GM19467 (cell line): Measurements from ENCODE around the gene CDKAL1.

Experiments used
- ATAC-seq: cut with Tn5 transposase; IDR thresholded peaks from one replicate; pipeline ENCODE4 v1.9.1; 2021; ENCODE audit warnings: mild to moderate bottlenecking, moderate library complexity; ENCODE audit not compliant: unreplicated experiment

CDKAL1 gene

DNA sequence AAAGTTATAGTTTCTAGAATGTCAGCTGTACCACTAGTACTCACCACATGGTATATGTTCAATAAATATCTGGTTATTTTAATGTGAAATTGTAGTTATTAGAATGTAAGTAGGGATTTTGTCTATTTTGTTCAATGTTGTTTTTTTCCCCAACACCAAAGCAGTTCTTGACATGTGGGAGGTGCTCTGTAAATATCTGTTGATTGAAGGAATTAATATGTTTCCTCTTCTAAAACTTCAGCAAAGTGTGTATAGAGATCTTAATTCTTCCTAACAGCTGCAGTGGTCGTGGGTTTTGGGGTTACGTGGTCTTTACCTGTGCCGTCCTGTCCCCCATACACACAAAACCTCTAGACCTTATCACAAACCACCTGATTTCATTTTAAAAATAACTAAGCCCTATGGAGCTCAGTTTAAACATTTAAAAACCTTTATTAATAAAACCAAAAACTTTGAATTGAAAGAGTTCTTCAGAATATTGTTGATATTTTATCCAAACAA, 587.4 kb downstream of the CDKAL1 start:
- no peak for ATAC-seq

DNA sequence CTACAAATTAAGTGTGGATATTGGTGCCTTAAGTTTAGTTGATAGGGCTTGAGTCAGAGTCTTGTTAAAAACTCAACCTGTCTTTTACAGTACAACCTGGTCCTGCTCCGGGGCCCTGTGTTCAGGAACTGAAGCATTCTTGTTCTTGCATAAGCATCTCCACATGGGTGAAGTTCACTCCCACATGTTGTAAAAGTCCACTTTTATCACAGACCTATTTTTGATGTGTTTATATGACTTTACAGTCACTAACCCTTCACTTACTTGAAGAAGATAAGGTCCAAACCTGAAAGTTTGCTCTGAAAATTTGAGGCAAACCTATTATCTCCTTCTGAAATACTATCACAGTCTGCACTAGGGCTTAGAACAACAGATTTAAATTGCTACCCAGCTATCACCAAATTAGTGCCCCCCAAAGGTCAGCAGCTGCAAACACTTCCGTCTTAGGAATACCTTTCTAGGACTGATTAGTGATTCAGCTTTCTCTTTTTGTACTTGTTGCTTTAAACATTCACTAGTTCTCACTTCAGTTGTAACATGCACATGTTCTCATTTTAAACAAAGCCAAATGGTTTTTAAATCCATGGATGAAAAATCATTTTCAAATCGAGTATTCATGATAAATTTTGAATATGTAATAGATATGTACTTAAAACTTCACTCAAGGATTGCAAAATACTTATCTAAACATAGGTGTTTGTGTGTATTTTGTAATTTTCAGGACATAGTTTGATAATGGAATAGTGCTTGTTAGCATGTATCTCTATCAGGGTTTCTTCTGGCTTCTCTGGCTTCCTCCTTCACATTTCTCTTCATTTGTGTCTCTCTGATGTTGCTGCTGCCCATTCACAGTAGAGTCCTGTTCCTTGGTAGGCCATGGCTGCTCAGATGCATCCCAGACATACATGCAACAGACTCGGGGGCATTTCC, 589.5 kb downstream of the CDKAL1 start:
- no peak for ATAC-seq

DNA sequence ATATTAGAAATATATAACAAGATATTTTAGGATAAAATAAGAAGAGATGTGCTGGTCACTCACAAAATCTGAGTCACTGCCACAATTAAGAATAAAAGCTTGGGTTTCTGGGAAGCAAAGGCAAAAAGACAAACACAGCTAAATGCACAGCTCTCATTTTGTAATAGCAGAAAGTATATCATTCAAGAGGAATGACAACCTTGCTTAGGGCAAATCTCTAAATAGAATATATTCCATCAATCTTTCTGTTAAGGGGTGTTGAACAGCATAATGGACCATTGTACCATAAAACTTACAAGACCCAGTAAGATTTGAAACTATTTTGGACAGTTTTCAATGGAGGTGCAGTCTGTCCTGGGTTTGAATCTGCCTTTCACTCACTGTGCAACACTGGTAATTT, 594.3 kb downstream of the CDKAL1 start:
- no peak for ATAC-seq

DNA sequence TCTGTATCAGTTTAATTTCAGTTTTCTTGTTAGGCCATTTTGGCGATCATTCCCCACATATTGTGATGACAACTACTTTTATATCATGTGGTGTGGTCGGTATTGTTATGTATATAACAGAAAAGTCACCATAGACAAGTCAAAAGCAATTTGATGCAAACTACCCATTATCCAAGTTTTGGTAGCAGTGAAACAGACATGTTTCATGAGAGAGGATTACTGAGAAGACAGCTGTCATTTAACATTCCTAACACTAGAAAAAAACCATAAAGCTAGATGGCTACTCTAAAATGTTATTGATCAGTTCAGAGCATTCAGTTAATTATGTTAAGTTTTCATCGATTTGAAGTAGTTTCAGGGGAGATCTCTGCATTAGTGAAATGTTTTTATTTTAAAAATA, 597.1 kb downstream of the CDKAL1 start:
- no peak for ATAC-seq

DNA sequence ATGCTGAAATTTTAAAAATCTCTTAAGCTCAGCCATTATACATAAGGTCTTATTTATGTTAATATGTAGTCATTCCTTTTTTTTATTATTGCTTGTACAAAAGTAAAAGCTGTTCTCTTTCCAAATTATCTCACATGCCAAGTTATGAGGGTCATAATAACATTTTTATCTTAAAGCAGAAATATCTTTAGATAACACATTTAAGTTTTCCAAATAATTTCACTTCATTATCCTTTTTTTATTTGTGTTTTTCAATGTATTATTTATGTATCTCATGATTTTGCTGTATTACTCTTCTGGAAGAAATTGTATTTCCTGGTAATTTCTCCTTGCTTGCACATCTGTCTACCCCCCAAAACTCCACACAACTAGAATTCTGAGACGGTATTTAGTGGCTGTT, 598.2 kb downstream of the CDKAL1 start:
- ATAC-seq, result no peak

DNA sequence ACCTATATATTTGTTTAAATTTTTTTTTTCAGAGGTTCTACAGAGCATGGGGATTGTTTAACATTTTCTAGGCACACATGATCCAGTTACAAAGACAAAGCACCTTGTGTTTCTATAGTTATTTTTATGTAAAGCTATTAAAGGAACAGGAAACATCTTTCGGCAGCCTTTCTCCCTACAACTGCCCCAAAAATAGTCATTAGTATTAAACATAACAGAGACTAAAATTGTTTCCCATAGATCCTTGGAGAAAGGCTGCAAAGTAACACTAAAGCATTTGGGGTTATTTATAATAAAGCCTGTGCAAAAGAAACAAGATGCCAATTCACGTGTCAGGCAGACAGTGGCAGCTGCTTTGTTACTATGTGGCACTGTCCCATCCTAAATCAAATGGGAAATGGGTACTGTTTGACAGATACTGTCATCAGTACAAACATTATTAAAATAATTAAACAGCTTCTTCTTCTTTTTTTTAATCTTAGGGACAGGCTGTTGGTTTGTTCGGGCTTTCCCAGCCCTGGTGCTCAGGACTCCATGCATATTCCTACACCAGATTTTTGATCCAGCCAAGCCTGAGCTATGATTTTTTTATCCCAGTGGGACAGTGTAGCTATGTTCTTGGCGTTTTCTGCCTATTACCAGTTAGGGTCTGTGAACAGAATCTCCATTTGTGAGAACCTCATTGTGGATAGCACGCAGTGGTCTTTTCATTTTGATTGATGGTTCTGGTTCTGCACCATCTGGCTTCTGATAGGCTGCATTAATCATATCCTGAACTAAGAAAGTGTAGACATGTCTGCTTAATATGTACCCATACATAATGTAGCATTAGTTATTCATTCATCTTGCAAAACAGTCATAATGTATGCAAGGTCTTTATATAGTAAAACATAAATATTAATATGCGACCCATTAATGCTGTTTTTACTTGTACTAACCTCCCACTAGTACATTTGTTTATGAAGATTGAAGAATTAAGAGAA, 598.9 kb downstream of the CDKAL1 start:
- ATAC-seq, result no peak

DNA sequence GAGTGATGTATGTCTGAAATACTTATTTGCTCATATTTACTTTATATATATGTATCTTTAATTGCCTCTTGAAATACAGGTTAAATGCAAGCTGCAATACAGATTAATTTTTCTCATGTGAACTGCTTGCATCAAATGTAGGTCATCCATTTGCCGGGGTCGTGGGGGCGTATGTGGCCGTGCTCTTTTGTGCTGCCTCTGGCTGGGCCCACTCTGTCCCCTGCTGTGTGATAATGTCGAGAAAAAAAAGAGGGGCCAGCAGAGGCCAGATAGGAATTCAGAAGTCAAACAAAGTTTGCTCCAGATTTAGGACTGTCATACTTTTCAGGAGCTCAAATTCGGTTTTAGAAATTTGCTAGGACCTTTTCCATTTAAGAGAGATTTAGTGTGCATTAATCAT, 599.6 kb downstream of the CDKAL1 start:
- ATAC-seq, result no peak

DNA sequence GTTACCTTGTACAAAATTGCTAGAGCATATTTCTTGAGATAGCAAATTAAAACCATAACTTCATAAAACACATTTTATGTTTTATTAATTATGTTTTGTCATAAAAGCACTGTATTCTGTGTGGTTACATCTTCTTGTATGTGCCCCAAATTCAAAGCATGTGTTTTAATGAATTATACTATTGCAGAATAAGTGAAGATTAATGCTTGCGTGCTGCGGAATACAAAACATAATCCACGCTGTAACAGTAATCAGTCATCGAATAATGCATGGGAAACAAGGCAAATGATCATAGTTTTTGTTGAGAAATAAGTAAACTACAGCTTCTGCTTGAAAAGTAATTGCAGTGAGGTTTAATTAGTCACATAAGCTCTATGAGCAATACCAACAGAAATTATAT, 600.1 kb downstream of the CDKAL1 start:
- ATAC-seq, result no peak

DNA sequence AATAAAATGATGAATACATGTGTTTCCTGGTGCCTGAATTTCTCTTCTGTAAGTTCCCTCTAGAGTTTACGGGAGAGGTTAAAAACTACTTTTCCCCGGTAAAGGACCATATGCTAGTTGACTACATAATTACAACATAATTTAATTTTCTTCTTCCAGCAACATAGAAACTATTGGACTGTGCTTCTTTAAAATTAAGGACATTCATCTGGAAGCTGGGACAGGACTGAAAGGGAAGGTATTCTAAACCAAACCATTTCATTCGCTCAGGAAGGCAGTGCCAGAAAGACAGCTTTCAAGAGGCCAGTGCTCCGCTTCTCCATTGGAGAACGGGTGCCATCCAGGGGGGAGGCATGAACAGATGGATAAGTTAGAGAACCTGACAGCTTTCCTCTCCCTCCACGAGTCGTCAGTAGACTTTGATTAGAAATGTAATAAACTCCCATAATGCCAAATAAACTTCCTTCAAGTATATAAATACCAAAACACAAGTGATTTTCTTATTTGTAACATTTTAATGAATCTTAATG, 601.3 kb downstream of the CDKAL1 start:
- no peak for ATAC-seq

DNA sequence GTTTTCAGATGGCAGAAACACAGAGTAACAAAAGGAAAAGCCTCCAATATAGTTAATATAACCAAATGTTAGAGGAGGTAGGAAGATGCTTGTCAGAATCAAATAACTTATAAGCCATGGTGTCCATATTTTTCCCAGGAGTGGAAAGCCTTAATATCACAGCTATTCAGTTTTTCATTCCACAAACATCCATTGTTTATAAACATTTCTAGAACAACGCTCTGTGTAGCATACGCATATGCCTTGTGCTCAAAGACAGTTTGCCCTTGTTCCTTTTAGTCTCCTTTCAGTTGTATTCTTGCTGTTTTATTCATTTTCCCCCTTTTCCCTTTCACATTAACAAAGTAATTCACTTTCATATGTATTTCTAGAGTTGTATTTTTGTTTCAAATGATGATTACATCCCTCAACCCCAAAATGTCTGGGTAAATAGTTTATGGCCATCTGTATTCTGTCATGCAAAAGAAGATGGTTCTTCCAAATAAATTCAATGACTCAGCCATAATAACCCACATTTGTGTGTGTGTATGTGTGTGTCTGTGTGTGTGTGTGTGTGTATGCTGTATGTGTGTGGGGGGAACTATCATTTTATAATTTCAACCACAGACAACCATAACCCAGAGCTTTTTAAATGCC, 603.6 kb downstream of the CDKAL1 start:
- ATAC-seq, result no peak

DNA sequence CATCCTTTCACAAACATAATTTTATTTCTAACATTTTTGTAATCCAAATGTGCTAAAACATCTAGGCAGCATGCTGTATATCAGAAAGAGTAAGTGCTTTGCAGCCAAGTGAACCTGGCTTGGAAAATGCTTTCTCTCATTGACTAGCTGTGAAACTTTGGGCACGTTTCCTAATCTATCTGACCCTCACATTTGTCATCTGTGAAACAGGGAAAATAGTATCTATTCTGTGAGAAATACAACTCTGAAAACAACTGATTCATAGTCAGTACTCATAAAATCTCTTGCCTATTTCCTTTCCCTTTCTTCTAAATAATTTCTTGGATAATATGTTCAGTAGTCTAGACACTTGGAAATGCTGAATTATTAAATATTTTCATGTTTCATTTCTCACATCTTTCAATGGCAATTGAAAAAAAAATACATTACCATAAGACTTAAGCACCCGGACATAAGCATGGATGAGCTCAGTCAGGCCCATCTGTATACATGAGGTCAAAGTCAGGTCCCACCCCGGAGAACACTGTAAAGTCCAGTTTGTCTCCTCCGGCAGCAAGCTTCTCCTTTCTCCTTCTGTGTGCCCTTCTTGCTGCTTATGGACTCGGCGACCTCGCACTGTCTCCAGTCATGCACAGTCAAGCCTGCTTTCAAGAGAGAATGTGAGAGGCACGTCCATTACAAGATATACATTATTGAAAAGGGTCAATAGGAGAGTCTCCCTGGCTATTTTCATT, 604.2 kb downstream of the CDKAL1 start:
- ATAC-seq, result no peak

DNA sequence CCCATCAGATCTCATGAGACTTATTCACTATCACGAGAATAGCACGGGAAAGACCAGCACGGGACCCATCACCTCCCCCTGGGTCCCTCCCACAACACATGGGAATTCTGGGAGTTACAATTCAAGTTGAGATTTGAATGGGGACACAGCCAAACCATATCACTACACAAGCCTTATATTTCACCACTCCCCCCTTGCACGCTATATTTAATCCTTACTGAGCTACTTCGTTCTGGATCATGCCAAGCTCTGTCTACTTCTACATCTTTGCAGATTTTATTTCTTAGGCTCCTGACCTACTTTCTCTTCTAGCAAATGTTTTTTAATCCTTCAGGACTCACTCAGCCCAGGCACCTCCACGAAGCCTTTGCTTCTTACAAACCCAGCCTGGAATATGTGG, 606.7 kb downstream of the CDKAL1 start:
- ATAC-seq, result no peak

DNA sequence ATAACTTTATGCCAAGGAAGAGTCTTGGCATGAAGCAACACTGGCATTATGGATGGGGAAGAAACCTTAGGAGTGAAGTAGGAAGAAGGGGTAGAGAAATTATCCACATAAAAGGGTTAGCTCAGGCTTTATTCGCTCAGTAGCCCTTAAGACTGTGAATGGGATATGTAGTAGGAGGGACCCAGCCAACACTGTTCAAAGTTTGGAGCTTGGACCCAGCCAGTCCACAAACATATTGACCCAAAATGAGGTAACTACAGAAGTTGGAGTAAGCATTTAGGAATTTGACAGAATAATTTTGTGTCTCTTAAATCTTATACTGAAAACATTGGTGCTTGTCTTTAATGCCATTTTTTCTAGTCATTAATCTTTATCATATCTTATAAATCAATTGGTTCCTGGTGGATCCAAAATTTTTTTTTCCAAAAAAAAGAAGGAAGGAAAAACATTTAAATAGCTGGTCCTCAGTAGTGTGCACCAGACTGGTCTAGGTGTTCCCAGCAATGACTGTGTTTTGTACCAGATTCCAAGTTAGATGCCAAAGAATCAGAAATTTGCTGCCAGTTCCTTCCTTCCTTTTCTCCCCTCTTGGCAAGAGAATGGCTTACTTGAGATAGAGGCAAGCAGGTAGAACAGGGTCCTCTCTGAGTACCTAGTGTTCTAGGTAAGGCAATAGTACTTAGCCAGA, 607.5 kb downstream of the CDKAL1 start:
- no peak for ATAC-seq

DNA sequence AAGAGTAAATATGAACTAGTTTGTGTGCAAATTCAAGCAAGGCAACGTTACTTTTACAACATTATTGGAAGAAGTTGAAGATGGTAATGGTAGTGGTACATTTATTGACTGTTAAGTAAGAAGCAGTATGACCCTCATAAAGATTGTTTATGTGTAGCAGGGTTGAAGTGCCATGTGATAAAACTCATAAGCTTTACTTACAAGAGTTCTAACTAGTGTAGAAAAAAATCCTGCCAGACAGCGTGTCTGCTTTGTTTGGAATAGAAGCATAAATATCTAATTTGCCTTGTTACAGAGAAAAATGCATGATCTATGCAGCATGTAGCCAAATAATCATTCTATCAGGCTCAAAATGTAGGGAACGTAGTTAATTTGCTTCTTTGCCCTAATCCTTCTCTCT, 608.5 kb downstream of the CDKAL1 start:
- ATAC-seq, result no peak

DNA sequence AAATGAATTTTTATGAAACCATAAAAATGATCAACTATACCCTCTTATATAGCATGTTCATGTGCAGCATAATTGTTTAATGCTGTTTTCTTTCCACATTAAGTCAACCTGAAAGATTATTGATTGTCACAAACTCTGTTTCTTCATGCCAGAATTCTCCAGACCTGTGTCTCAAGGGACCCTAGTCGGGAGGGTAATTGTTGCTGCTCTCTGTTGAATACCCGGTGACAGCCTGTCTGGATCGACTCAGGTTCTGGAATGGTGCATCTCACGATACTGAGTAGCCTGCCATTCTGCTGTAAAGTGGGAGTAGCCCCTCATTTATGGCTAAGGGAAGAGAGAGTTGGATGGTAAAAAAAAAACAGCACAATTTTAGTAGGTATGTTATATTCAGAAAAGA, 609.4 kb downstream of the CDKAL1 start:
- ATAC-seq, result no peak

DNA sequence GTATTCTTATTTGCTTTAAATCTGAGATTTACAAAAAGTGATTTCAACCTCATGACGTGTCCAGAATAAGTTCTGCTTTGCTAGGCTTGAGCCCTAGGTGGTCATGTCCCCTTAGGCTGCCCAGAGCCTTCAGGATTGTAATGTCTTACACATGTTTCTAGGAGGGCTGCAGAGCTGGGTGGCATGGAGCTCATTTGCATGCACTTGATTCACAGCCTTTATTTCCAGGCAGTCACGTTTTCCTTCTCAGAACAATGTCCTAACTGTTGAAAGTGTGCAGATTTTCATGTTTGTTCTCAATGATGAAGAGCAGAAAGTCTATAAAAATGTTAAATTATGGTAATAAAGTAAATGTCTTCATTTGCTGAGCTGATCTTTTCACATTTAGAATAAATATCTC, 610.7 kb downstream of the CDKAL1 start:
- no peak for ATAC-seq

DNA sequence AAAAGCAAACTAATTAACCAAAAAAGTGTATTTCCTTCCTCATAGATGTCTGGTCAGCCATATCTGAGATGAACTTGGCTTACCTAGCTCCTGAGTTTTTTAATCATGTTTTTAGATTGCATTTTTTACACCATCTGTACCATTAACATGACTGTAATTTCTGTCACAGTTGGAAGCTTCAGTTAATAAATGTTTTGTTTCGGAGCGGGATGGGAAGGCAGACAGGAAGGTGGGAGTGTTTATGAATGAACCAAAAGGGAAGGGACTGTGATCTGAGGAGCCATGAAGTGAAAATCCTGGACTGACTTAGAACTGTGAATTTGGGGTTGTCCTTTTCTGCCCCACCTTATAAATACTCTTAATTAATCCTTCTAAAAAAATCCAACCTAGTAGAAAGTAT, 613.7 kb downstream of the CDKAL1 start:
- ATAC-seq, result no peak

DNA sequence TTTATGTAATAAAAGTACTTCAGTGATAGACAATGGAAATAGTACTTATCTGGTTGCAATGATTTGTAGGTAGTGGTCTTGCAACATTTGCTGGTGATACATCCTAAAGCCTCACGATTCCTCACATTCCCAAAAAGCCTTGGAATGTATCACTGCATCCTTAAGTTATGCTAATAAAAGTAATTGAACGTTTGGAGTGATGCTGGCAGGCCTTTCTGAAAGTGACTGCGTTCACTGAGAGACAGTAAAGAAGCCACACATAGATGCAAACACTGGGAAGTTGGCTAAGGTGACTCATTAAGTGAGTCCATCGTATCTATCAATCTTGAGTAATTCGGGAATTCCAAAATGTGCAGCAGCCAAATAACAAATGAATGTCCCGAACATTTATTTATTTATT, 615.2 kb downstream of the CDKAL1 start:
- no peak for ATAC-seq

DNA sequence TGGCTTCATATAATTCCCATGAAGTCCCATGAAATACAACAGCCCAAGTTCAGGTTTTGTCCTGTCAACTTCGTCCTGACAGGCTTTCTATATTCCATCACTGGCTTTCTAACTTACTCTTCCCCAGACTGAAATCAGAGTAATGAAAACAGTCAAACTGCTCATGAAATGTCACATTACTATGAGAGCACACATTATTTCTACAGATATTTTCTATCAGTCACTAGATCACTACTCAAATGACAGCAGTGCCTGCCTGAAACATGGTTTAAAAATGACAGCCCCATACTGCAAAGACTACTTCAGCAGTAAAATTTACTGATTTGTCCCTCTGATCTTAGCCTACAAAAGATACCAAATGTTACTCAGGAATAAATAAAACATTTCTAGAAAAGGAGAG, 616.4 kb downstream of the CDKAL1 start:
- no peak for ATAC-seq

DNA sequence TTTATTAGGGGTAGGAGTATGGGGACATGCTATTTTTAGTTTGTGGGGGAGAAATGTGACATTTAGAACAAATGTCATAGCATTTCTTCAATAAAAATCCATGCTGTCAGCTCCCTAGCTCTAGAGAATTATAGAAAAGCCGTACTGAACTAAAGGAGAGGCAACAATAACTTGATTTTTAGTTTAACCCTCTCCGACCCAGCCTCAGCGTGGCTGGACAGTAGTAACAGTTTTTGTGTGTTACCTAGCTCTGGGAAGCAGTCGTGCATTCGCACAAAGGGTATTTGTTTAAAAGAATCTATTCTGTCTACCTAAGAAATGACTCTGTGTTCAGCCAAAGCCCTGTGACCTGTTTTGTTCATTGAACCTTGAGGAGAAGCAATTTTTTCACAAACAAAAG, 616.9 kb downstream of the CDKAL1 start:
- ATAC-seq, result no peak
